Nephron (organoid): ENCODE measurements around the gene GSC.
A peak's percentile ranks its signal among the peaks of the same experiment; 100 is the strongest.

Experiments used
- H3K27ac Mint-ChIP-seq, 3 experiments: 2 replicates each; pipeline ENCODE4 v1.8.0; 2020; ENCODE audit warnings: mixed read lengths in 3 of 3, mild to moderate bottlenecking in 2 of 3, moderate library complexity in 1 of 3
- H3K27me3 Mint-ChIP-seq: 2 replicates; pipeline ENCODE4 v1.8.0; 2021; ENCODE audit warnings: low read depth, mild to moderate bottlenecking, moderate library complexity, mixed read lengths
- H3K36me3 Mint-ChIP-seq: 2 replicates; pipeline ENCODE4 v1.8.0; 2020; ENCODE audit warnings: low read depth, mixed read lengths
- H3K4me1 Mint-ChIP-seq: 2 replicates; pipeline ENCODE4 v1.8.0; 2020; ENCODE audit warnings: mixed read lengths
- H3K4me3 Mint-ChIP-seq, 3 experiments: 2 replicates each; pipeline ENCODE4 v1.8.0; 2020; ENCODE audit warnings: mild to moderate bottlenecking in 3 of 3, mixed read lengths in 3 of 3, moderate library complexity in 2 of 3
- H3K9me3 Mint-ChIP-seq: 2 replicates; pipeline ENCODE4 v1.8.0; 2020; ENCODE audit warnings: mixed read lengths
- CTCF ChIP-seq, 3 experiments: fragments of 200-600 bp; sonication (generic); IDR thresholded peaks; one replicate each; pipeline ENCODE4 v1.5.0; 2021; ENCODE audit warnings: antibody characterized with exemption in 3 of 3; ENCODE audit not compliant: unreplicated experiment in 3 of 3

The GSC gene

GRCh38 chr14:94752591-94753436, 17.1 kb downstream of the GSC start:
- no peak for TF ChIP-seq CTCF (IDR thresholded peaks at IDR 0.05; ENCODE audit: unreplicated experiment in 3 of 3)
- Mint-ChIP-seq H3K36me3 (no peaks in the 10 kb centered on the region), H3K27ac (peak overlapping the region in 2 of 3 experiments; percentile 46 to 47), H3K4me3 (no peak overlapping the region), H3K4me1 (peaks cover 20% of the 10 kb centered on the region), H3K27me3 (peaks cover 41% of the 10 kb centered on the region), H3K9me3 (no peaks in the 10 kb centered on the region)

- H3K27me3 Mint-ChIP-seq, result peaks cover 32% of the 10 kb centered on the region
- no peaks in the 10 kb centered on the region for H3K9me3 Mint-ChIP-seq
- no peak for TF ChIP-seq CTCF (IDR thresholded peaks at IDR 0.05; ENCODE audit: unreplicated experiment in 3 of 3)
- H3K4me1 Mint-ChIP-seq, result peaks cover 20% of the 10 kb centered on the region
- H3K4me3 Mint-ChIP-seq, result no peak overlapping the region
- H3K27ac Mint-ChIP-seq, result peak overlapping the region in 2 of 3 experiments; percentile 40 to 47
- H3K36me3 Mint-ChIP-seq, result peaks cover under 1% of the 10 kb centered on the region
Measured at GRCh38 chr14:94751956-94752355, 18.0 kb downstream of the GSC start.

GRCh38 chr14:94751321-94751720, 18.6 kb downstream of the GSC start:
- H3K4me1 Mint-ChIP-seq, result peaks cover 16% of the 10 kb centered on the region
- TF ChIP-seq CTCF (IDR thresholded peaks at IDR 0.05; ENCODE audit: unreplicated experiment in 3 of 3), result no peak
- no peaks in the 10 kb centered on the region for H3K9me3 Mint-ChIP-seq
- peaks cover 26% of the 10 kb centered on the region for H3K27me3 Mint-ChIP-seq
- no peak overlapping the region for H3K4me3 Mint-ChIP-seq
- H3K36me3 Mint-ChIP-seq, result peaks cover 4% of the 10 kb centered on the region
- no peak overlapping the region for H3K27ac Mint-ChIP-seq

- Mint-ChIP-seq H3K27me3 (peaks cover 22% of the 10 kb centered on the region), H3K36me3 (peaks cover 4% of the 10 kb centered on the region), H3K27ac (no peak overlapping the region), H3K4me1 (peaks cover 15% of the 10 kb centered on the region), H3K9me3 (no peaks in the 10 kb centered on the region), H3K4me3 (no peak overlapping the region)
- TF ChIP-seq CTCF (IDR thresholded peaks at IDR 0.05; ENCODE audit: unreplicated experiment in 3 of 3), result no peak
Measured at GRCh38 chr14:94750371-94750770, 19.5 kb downstream of the GSC start.

GRCh38 chr14:94748667-94749347, 21.1 kb downstream of the GSC start:
- peaks cover 4% of the 10 kb centered on the region for H3K36me3 Mint-ChIP-seq
- no peaks in the 10 kb centered on the region for H3K9me3 Mint-ChIP-seq
- peaks cover 15% of the 10 kb centered on the region for H3K4me1 Mint-ChIP-seq
- H3K4me3 Mint-ChIP-seq, result no peak overlapping the region
- peak overlapping the region in 1 of 3 experiments; percentile 23 for H3K27ac Mint-ChIP-seq
- peaks cover 17% of the 10 kb centered on the region for H3K27me3 Mint-ChIP-seq
- peak; percentile 33 to 54 (median 35) for TF ChIP-seq CTCF (IDR thresholded peaks at IDR 0.05; ENCODE audit: unreplicated experiment in 3 of 3)
